ENCODE data around the gene PRF1. TPM values are rescaled to one million over a fixed set of nuclear protein-coding genes. Genes with fewer than 3 reads are reported as not detected.

PRF1 gene
- total and polyA plus RNA-seq, 2 donors (not counting 1 experiment from before 2014, with no cell fraction given) = 1.0 to 1.9 TPM

GRCh38 chr10:70557086-70557845 lies 45.3 kb downstream of the PRF1 start:
- H3K27me3 ChIP-seq (replicated peaks in 1 of 4; ENCODE audit: control extremely low read depth in 1 of 4, control insufficient read depth in 3 of 4, insufficient read depth in 4 of 4, low read length in 3 of 4) = no peaks in the 10 kb centered on the region
- H3K27ac ChIP-seq (ENCODE audit: low read length in 2 of 2) = no peak overlapping the region
- H3K36me3 ChIP-seq (replicated peaks in 1 of 2; ENCODE audit: control extremely low read depth in 1 of 2, control insufficient read depth in 1 of 2, extremely low read depth in 1 of 2, insufficient read depth in 2 of 2, low read length in 1 of 2) = no peaks in the 10 kb centered on the region
- H3K9me3 Mint-ChIP-seq (ENCODE audit: insufficient read depth) = no peaks in the 10 kb centered on the region
- H3K79me2 ChIP-seq (ENCODE audit: control insufficient read depth, insufficient read depth, low read length) = no peaks in the 10 kb centered on the region
- H2AFZ ChIP-seq (ENCODE audit: insufficient read depth, low read depth, low read length, poor library complexity, severe bottlenecking) = no peak overlapping the region
- H3K9ac ChIP-seq (ENCODE audit: low read length) = no peak overlapping the region
- WGBS (ENCODE audit: insufficient coverage) = 100% methylated on average over 10 of the region's 11 CpGs
- no peak overlapping the region for H3K4me3 Mint-ChIP-seq
- no peak overlapping the region for H3K4me3 ChIP-seq (ENCODE audit: control extremely low read depth in 1 of 5, extremely low read depth in 1 of 5, insufficient read depth in 1 of 5, low read depth in 2 of 5, low read length in 4 of 5)
- TF ChIP-seq CTCF (IDR thresholded peaks at IDR 0.05) (no peak), EZH2 (IDR thresholded peaks at IDR 0.05; ENCODE audit: borderline replicate concordance, insufficient read depth, low read depth, low read length, poor library complexity, severe bottlenecking) (no peak)
- H3K9me3 ChIP-seq (ENCODE audit: control extremely low read depth in 1 of 3, control insufficient read depth in 2 of 3, insufficient read depth in 1 of 3, low read length in 2 of 3) = no peaks in the 10 kb centered on the region
- ChIA-PET POLR2A (no interaction called here), CTCF (no interaction called here)
- intact Hi-C loops (cut with micrococcal nuclease) = loop anchor here (10.0 kb wide), 1 partner anchor 258 kb away; the partner anchor contains the start of gene SGPL1
- H3K4me1 Mint-ChIP-seq = peaks cover 20% of the 10 kb centered on the region
- DNase-seq (no peak), ATAC-seq (ENCODE audit: low read depth) (no peak)
- H4K20me1 ChIP-seq (ENCODE audit: control insufficient read depth, insufficient read depth, low read length, poor library complexity, severe bottlenecking) = no peaks in the 10 kb centered on the region
- H3K27me3 Mint-ChIP-seq = no peaks in the 10 kb centered on the region
- H3K27ac Mint-ChIP-seq = no peak overlapping the region
- peaks cover 0 to 8% of the 10 kb centered on the region in 2 donors for H3K4me1 ChIP-seq (ENCODE audit: control insufficient read depth in 2 of 2, insufficient read depth in 2 of 2, low read length in 2 of 2)
- no peak overlapping the region for H3K4me2 ChIP-seq (replicated peaks; ENCODE audit: low read depth, low read length, poor library complexity, severe bottlenecking)

GRCh38 chr10:70555371-70555770 lies 47.2 kb downstream of the PRF1 start:
- Histone ChIP-seq H4K20me1 (ENCODE audit: control insufficient read depth, insufficient read depth, low read length, poor library complexity, severe bottlenecking) (no peaks in the 10 kb centered on the region), H3K27ac (ENCODE audit: low read length in 2 of 2) (no peak overlapping the region), H3K4me1 (ENCODE audit: control insufficient read depth in 2 of 2, insufficient read depth in 2 of 2, low read length in 2 of 2) (peaks cover 0 to 8% of the 10 kb centered on the region in 2 donors), H3K27me3 (replicated peaks in 1 of 4; ENCODE audit: control extremely low read depth in 1 of 4, control insufficient read depth in 3 of 4, insufficient read depth in 4 of 4, low read length in 3 of 4) (no peaks in the 10 kb centered on the region), H3K4me2 (replicated peaks; ENCODE audit: low read depth, low read length, poor library complexity, severe bottlenecking) (no peak overlapping the region), H3K4me3 (ENCODE audit: control extremely low read depth in 1 of 5, extremely low read depth in 1 of 5, insufficient read depth in 1 of 5, low read depth in 2 of 5, low read length in 4 of 5) (no peak overlapping the region), H3K9ac (ENCODE audit: low read length) (no peak overlapping the region), H2AFZ (ENCODE audit: insufficient read depth, low read depth, low read length, poor library complexity, severe bottlenecking) (no peak overlapping the region), H3K9me3 (ENCODE audit: control extremely low read depth in 1 of 3, control insufficient read depth in 2 of 3, insufficient read depth in 1 of 3, low read length in 2 of 3) (no peaks in the 10 kb centered on the region), H3K36me3 (replicated peaks in 1 of 2; ENCODE audit: control extremely low read depth in 1 of 2, control insufficient read depth in 1 of 2, extremely low read depth in 1 of 2, insufficient read depth in 2 of 2, low read length in 1 of 2) (peaks cover 0 to 5% of the 10 kb centered on the region in 2 experiments), H3K79me2 (ENCODE audit: control insufficient read depth, insufficient read depth, low read length) (no peaks in the 10 kb centered on the region)
- Mint-ChIP-seq H3K4me1 (peaks cover 16% of the 10 kb centered on the region), H3K4me3 (no peak overlapping the region), H3K9me3 (ENCODE audit: insufficient read depth) (no peaks in the 10 kb centered on the region), H3K27ac (no peak overlapping the region), H3K27me3 (no peaks in the 10 kb centered on the region)
- ChIA-PET POLR2A (no interaction called here), CTCF (interaction anchor here (1.1 to 1.3 kb wide), 2 partner anchors 201 to 204 kb away, joined by 3 to 5 read pairs; no protein-coding TSS in a partner anchor)
- ATAC-seq (ENCODE audit: low read depth) (no peak), DNase-seq (no peak)
- WGBS (ENCODE audit: insufficient coverage) = 94% methylated on average over 11 of the region's 11 CpGs
- no peak for TF ChIP-seq CTCF (IDR thresholded peaks at IDR 0.05)
- TF ChIP-seq EZH2 (IDR thresholded peaks at IDR 0.05; ENCODE audit: borderline replicate concordance, insufficient read depth, low read depth, low read length, poor library complexity, severe bottlenecking) = no peak
- intact Hi-C loops (cut with micrococcal nuclease) = loop anchor here (10.0 kb wide), 1 partner anchor 259 kb away; the partner anchor contains the start of gene SGPL1
